ENCODE results near the gene B3GALT4. TPM values are rescaled to one million over a fixed set of nuclear protein-coding genes. Genes with fewer than 3 reads are reported as not detected.

Gene B3GALT4
- total RNA-seq, 6 donors from 2014 or later: 20.1 to 29.7 (median 23.2) TPM

GRCh38 chr6:33321227-33321626 lies 44.3 kb downstream of the B3GALT4 start:
- Histone ChIP-seq H3K36me3 (peaks cover 7 to 34% (median 31%) of the 10 kb centered on the region in 4 donors), H3K27ac (peak overlapping the region in 2 of 4 donors; percentile 95 to 97), H3K4me3 (peak overlapping the region in 1 of 4 donors; percentile 89), H3K4me1 (peaks cover 48 to 58% (median 56%) of the 10 kb centered on the region in 4 donors), H3K27me3 (no peaks in the 10 kb centered on the region), H3K9me3 (no peaks in the 10 kb centered on the region)
- TF ChIP-seq CTCF (IDR thresholded peaks at IDR 0.05): no peak
- no peak for TF ChIP-seq POLR2AphosphoS5 (IDR thresholded peaks at IDR 0.05)
- TF ChIP-seq POLR2A (IDR thresholded peaks at IDR 0.05): no peak
- TF ChIP-seq EP300 (IDR thresholded peaks at IDR 0.05): no peak
- 68 to 76% methylated on average over 8 to 9 of the region's 9 CpGs for WGBS, 2 donors
- DNase-seq (no peak), ATAC-seq (ENCODE audit: low FRiP score in 2 of 2) (no peak)

- H3K27ac ChIP-seq: peak overlapping the region; percentile 85 to 97 (median 94)
- H3K27me3 ChIP-seq: no peaks in the 10 kb centered on the region
- ATAC-seq (ENCODE audit: low FRiP score in 2 of 2): no peak
- WGBS, 2 donors: 1 to 4% methylated on average over 12 of the region's 12 CpGs
- peak overlapping the region; percentile 44 to 89 (median 87) for H3K4me3 ChIP-seq
- no peak for TF ChIP-seq EP300 (IDR thresholded peaks at IDR 0.05)
- TF ChIP-seq POLR2AphosphoS5 (IDR thresholded peaks at IDR 0.05): no peak
- no peak for TF ChIP-seq CTCF (IDR thresholded peaks at IDR 0.05)
- no peak for TF ChIP-seq POLR2A (IDR thresholded peaks at IDR 0.05)
- no peak for DNase-seq
- H3K4me1 ChIP-seq: peaks cover 36 to 43% (median 40%) of the 10 kb centered on the region in 4 donors
- H3K36me3 ChIP-seq: peaks cover 7 to 30% (median 28%) of the 10 kb centered on the region in 4 donors
- no peaks in the 10 kb centered on the region for H3K9me3 ChIP-seq
Observed at GRCh38 chr6:33323623-33323948, 46.7 kb downstream of the B3GALT4 start.

- ATAC-seq (ENCODE audit: low FRiP score in 2 of 2) (no peak), DNase-seq (no peak)
- no peaks in the 10 kb centered on the region for H3K27me3 ChIP-seq
- H3K4me3 ChIP-seq: peak overlapping the region in 3 of 4 donors; percentile 86 to 89 (median 88)
- no peaks in the 10 kb centered on the region for H3K9me3 ChIP-seq
- no peak for TF ChIP-seq POLR2AphosphoS5 (IDR thresholded peaks at IDR 0.05)
- no peak for TF ChIP-seq POLR2A (IDR thresholded peaks at IDR 0.05)
- TF ChIP-seq EP300 (IDR thresholded peaks at IDR 0.05): no peak
- TF ChIP-seq CTCF (IDR thresholded peaks at IDR 0.05): no peak
- WGBS, 2 donors: 22% methylated on average over 7 of the region's 7 CpGs
- peaks cover 32 to 38% (median 34%) of the 10 kb centered on the region in 4 donors for H3K4me1 ChIP-seq
- peaks cover 7 to 24% (median 23%) of the 10 kb centered on the region in 4 donors for H3K36me3 ChIP-seq
- peak overlapping the region in 3 of 4 donors; percentile 92 to 97 (median 95) for H3K27ac ChIP-seq
Observed at GRCh38 chr6:33324125-33324524, 47.2 kb downstream of the B3GALT4 start.

Other genes with a start within 250 kb of the B3GALT4 start
- gene HLA-DPA1, start 203.5 kb upstream of the B3GALT4 start, total RNA-seq: 100 to 1,000 TPM; 109 to 674 (median 399) TPM
- 100 to 1,000 TPM; 194 to 697 (median 373) TPM for gene HLA-DPB1, start 201.1 kb upstream of the B3GALT4 start, total RNA-seq
- gene COL11A2, start 84.7 kb upstream of the B3GALT4 start, total RNA-seq: 1 to 10 TPM in 2 of 6 donors, under 1 TPM in 4; 0.20 to 2.1 (median 0.74) TPM
- gene RXRB, start 76.5 kb upstream of the B3GALT4 start, total RNA-seq: 10 to 100 TPM; 19.3 to 67.1 (median 48.4) TPM
- gene SLC39A7, start 76.3 kb upstream of the B3GALT4 start, total RNA-seq: 100 to 1,000 TPM in 2 of 6 donors, 10 to 100 TPM in 4; 37.7 to 104 (median 86.7) TPM
- 10 to 100 TPM in 5 of 6 donors, 1 to 10 TPM in 1; 8.2 to 39.3 (median 28.7) TPM for gene HSD17B8, start 72.5 kb upstream of the B3GALT4 start, total RNA-seq
- 10 to 100 TPM; 17.9 to 50.6 (median 40.4) TPM for gene RING1, start 68.6 kb upstream of the B3GALT4 start, total RNA-seq
- gene VPS52, start 5.2 kb upstream of the B3GALT4 start, total RNA-seq: 100 to 1,000 TPM in 1 of 6 donors, 10 to 100 TPM in 5; 30.1 to 170 (median 45.8) TPM
- 1,000 to 10,000 TPM in 4 of 6 donors, 100 to 1,000 TPM in 2; 535 to 2,038 (median 1,627) TPM for gene RPS18, start 5.0 kb upstream of the B3GALT4 start, total RNA-seq
- 10 to 100 TPM; 21.1 to 50.3 (median 41.7) TPM for gene WDR46, start 12.1 kb downstream of the B3GALT4 start, total RNA-seq
- gene PFDN6, start 12.5 kb downstream of the B3GALT4 start, total RNA-seq: 10 to 100 TPM; 13.8 to 42.9 (median 30.7) TPM
- gene RGL2, start 21.8 kb downstream of the B3GALT4 start, total RNA-seq: 100 to 1,000 TPM in 2 of 6 donors, 10 to 100 TPM in 4; 56.5 to 149 (median 77.9) TPM
- gene TAPBP, start 37.0 kb downstream of the B3GALT4 start, total RNA-seq: 100 to 1,000 TPM; 131 to 310 (median 221) TPM
- gene ZBTB22, start 40.6 kb downstream of the B3GALT4 start, total RNA-seq: 10 to 100 TPM; 24.2 to 32.5 (median 28.2) TPM
- 10 to 100 TPM; 29.3 to 57.6 (median 43.5) TPM for gene DAXX, start 45.8 kb downstream of the B3GALT4 start, total RNA-seq
- 10 to 100 TPM in 1 of 6 donors, 1 to 10 TPM in 5; 1.2 to 11.8 (median 4.4) TPM for gene KIFC1, start 114.7 kb downstream of the B3GALT4 start, total RNA-seq
- gene PHF1, start 133.9 kb downstream of the B3GALT4 start, total RNA-seq: 100 to 1,000 TPM in 1 of 6 donors, 10 to 100 TPM in 5; 61.7 to 150 (median 65.5) TPM
- gene CUTA, start 141.0 kb downstream of the B3GALT4 start, total RNA-seq: 100 to 1,000 TPM in 4 of 6 donors, 10 to 100 TPM in 2; 53.4 to 171 (median 112) TPM
- gene SYNGAP1, start 142.9 kb downstream of the B3GALT4 start, total RNA-seq: 10 to 100 TPM in 5 of 6 donors, 1 to 10 TPM in 1; 8.2 to 57.6 (median 19.5) TPM
- 1 to 10 TPM; 3.2 to 8.7 (median 6.1) TPM for gene ZBTB9, start 177.5 kb downstream of the B3GALT4 start, total RNA-seq